ENCODE results near the gene HUS1. TPM values are rescaled to one million over a fixed set of nuclear protein-coding genes. Genes with fewer than 3 reads are reported as not detected.
"Not testable (repeated sequence)": the region's sequence is repeated elsewhere in the genome, so short reads cannot be mapped to it uniquely, and the experiment has no call there.

The HUS1 gene
- total and polyA plus RNA-seq, 8 donors: 4.6 to 16.3 (median 13.7) TPM

- whole genome bisulfite sequencing, 2 donors: 52 to 53% methylated on average over 6 of the region's 6 CpGs
- ATAC-seq (peak in 2 of 4 donors; percentile 46 to 61), DNase-seq (no peak), FAIRE-seq (no peak)
- intact Hi-C loops (cut with DNase I): no loop called here
- H3K27me3 ChIP-seq: no peaks in the 10 kb centered on the region
- H3K4me1 ChIP-seq: no peaks in the 10 kb centered on the region
- H3K27ac ChIP-seq: no peak overlapping the region
- H3K9me3 ChIP-seq: no peaks in the 10 kb centered on the region
- no peak overlapping the region for H3K4me3 ChIP-seq
- no peak for TF ChIP-seq CTCF (IDR thresholded peaks at IDR 0.05)
- no peaks in the 10 kb centered on the region for H3K36me3 ChIP-seq
These were observed 47.4 kb downstream of the HUS1 start for GRCh38 chr7:47932016-47932415.

GRCh38 chr7:47931005-47932004, 48.1 kb downstream of the HUS1 start:
- H3K4me3 ChIP-seq: no peak overlapping the region
- no peaks in the 10 kb centered on the region for H3K4me1 ChIP-seq
- no peak for TF ChIP-seq CTCF (IDR thresholded peaks at IDR 0.05)
- 83 to 94% methylated on average over 18 of the region's 18 CpGs for WGBS, 2 donors
- H3K36me3 ChIP-seq: no peaks in the 10 kb centered on the region
- DNase-seq (no peak), FAIRE-seq (no peak), ATAC-seq (no peak)
- H3K9me3 ChIP-seq: no peaks in the 10 kb centered on the region
- H3K27me3 ChIP-seq: no peaks in the 10 kb centered on the region
- H3K27ac ChIP-seq: no peak overlapping the region
- intact Hi-C loops (cut with DNase I): no loop called here

GRCh38 chr7:47924266-47924665, 55.1 kb downstream of the HUS1 start:
- H3K27me3 ChIP-seq: no peaks in the 10 kb centered on the region
- TF ChIP-seq CTCF (IDR thresholded peaks at IDR 0.05): no peak
- intact Hi-C loops (cut with DNase I): no loop called here
- no peak for ATAC-seq
- no peaks in the 10 kb centered on the region for H3K9me3 ChIP-seq
- FAIRE-seq: no peak
- H3K27ac ChIP-seq: no peak overlapping the region
- no peaks in the 10 kb centered on the region for H3K4me1 ChIP-seq
- no peak overlapping the region for H3K4me3 ChIP-seq
- no peak for DNase-seq
- whole genome bisulfite sequencing, 2 donors: 57 to 68% methylated on average over 2 of the region's 2 CpGs
- no peaks in the 10 kb centered on the region for H3K36me3 ChIP-seq

- 44 to 54% methylated on average over 8 of the region's 8 CpGs for WGBS, 2 donors
- ATAC-seq; intact Hi-C loops (cut with DNase I): not testable (repeated sequence)
These were observed 56.1 kb downstream of the HUS1 start for GRCh38 chr7:47923081-47923875.

GRCh38 chr7:47916514-47916913, 62.9 kb downstream of the HUS1 start:
- H3K27ac ChIP-seq; ATAC-seq; H3K4me1 ChIP-seq; H3K36me3 ChIP-seq; DNase-seq; FAIRE-seq; H3K27me3 ChIP-seq; intact Hi-C loops (cut with DNase I); H3K9me3 ChIP-seq; H3K4me3 ChIP-seq: not testable (repeated sequence)
- WGBS, 2 donors: 93 to 96% methylated on average over 1 of the region's 1 CpG

More at GRCh38 chr7:47923081-47923875, 56.1 kb downstream of the HUS1 start:
- H3K4me1 ChIP-seq, H3K27me3 ChIP-seq, H3K4me3 ChIP-seq, DNase-seq, H3K27ac ChIP-seq, H3K36me3 ChIP-seq, H3K9me3 ChIP-seq, FAIRE-seq: not testable (repeated sequence)

Data from pancreas (tissue), 10 donors.